HCT116 (cell line): ENCODE measurements around the gene FBXO15. TPM values are rescaled to one million over a fixed set of nuclear protein-coding genes. Genes with fewer than 3 reads are reported as not detected.

ENCODE experiments used
- ATAC-seq: fragments of 200-7000 bp; cut with Tn5 transposase; 2 replicates; pipeline ENCODE4 v1.9.1; 2020; ENCODE audit warnings: mild to moderate bottlenecking, moderate library complexity
- BruUV-seq: library from RNA; stranded (reverse); fragments of 400-500 nt; replicated peaks from 2 replicates; lab custom pipeline; 2021; lab: Mats Ljungman, UMichigan
- CTCF ChIA-PET: fragments of 300-600 bp; sonication (Branson Sonifier 250); formaldehyde crosslinking; loops from one replicate; lab custom pipeline; 2021; ENCODE audit warnings: antibody characterized with exemption; lab: Charles Lee
- POLR2A ChIA-PET: fragments of 300-600, 350-600 bp; sonication (Branson Sonifier 250); formaldehyde crosslinking; loops from one replicate; lab custom pipeline; 2021; ENCODE audit warnings: antibody characterized with exemption; lab: Charles Lee
- RAD21 ChIA-PET, 2 experiments: fragments of 300-600 bp; sonication (Branson Sonifier 250); formaldehyde crosslinking; loops; one replicate each; lab custom pipeline; 2023; ENCODE audit warnings: low total read pairs in 2 of 2; ENCODE audit not compliant: uncharacterized antibody in 2 of 2, unreplicated experiment in 2 of 2, low non-redundant PET in 1 of 2; lab: Charles Lee
- DNase-seq: peaks from one replicate; pipeline ENCODE4 v3.0.0-alpha.2; 2010; ENCODE audit warnings: low read depth, low spot score
- H2AFZ ChIP-seq: fragments of 200-600 bp; shearing (Covaris generic), sonication (generic); 2 replicates; pipeline ENCODE4 v1.6.1; 2017; ENCODE audit warnings: low read depth, mixed run types, mixed read lengths, antibody characterized with exemption, low read length; ENCODE audit not compliant: poor library complexity, severe bottlenecking
- H3K27ac ChIP-seq: 2 replicates; pipeline ENCODE4 v1.5.1; 2012; ENCODE audit warnings: low read depth, low read length
- H3K27me3 ChIP-seq: fragments of 200-600 bp; sonication (generic); 2 replicates; pipeline ENCODE4 v1.6.1; 2016; ENCODE audit warnings: mixed run types, low read length, mixed read lengths; ENCODE audit not compliant: insufficient read depth
- H3K36me3 ChIP-seq, 2 experiments: fragments of 200-500 bp in 1 of 2; fragments of 200-600 bp in 1 of 2; sonication (Bioruptor generic) in 1 of 2; sonication (generic) in 1 of 2; 2 replicates each; pipeline versions ENCODE4 v1.5.1 to v1.6.1; 2014 to 2016; ENCODE audit warnings: low read length in 2 of 2, inconsistent platforms in 1 of 2, mixed read lengths in 1 of 2, mixed run types in 1 of 2; ENCODE audit not compliant: insufficient read depth in 2 of 2, control insufficient read depth in 1 of 2
- H3K4me1 ChIP-seq, 2 experiments: fragments of 200-600 bp in 1 of 2; sonication (generic) in 1 of 2; 2 replicates each; pipeline versions ENCODE4 v1.5.1 to v1.6.1; 2012 to 2017; ENCODE audit warnings: low read length in 2 of 2, inconsistent platforms in 1 of 2, mild to moderate bottlenecking in 1 of 2, mixed read lengths in 1 of 2, mixed run types in 1 of 2, moderate library complexity in 1 of 2; ENCODE audit not compliant: insufficient read depth in 2 of 2, control insufficient read depth in 1 of 2
- H3K4me2 ChIP-seq: fragments of 200-600 bp; sonication (generic); 2 replicates; pipeline ENCODE4 v1.6.1; 2017; ENCODE audit warnings: mixed run types, low read length, mixed read lengths
- H3K4me3 ChIP-seq, 2 experiments: fragments of 200-600 bp in 1 of 2; sonication (generic) in 1 of 2; replicated peaks in 1 of 2; 2 replicates each; pipeline ENCODE4 v1.5.1; 2011 to 2016; ENCODE audit warnings: low read length in 2 of 2, control low read depth in 1 of 2, low read depth in 1 of 2, mild to moderate bottlenecking in 1 of 2, mixed read lengths in 1 of 2, mixed run types in 1 of 2
- H3K79me2 ChIP-seq: fragments of 200-600 bp; sonication (generic); 2 replicates; pipeline ENCODE4 v1.6.1; 2017; ENCODE audit warnings: mild to moderate bottlenecking, mixed run types, low read length, moderate library complexity, mixed read lengths; ENCODE audit not compliant: insufficient read depth
- H3K9ac ChIP-seq: fragments of 200-600 bp; sonication (generic); 2 replicates; pipeline ENCODE4 v1.6.1; 2016; ENCODE audit warnings: low read length, mixed read lengths
- H3K9me2 ChIP-seq: fragments of 200-600 bp; sonication (generic), shearing (Covaris generic); 2 replicates; pipeline ENCODE4 v1.6.1; 2017; ENCODE audit warnings: mixed run types, mild to moderate bottlenecking, moderate library complexity; ENCODE audit not compliant: insufficient read depth
- H3K9me3 ChIP-seq, 2 experiments: fragments of 200-500 bp in 1 of 2; fragments of 200-600 bp in 1 of 2; sonication (Bioruptor generic) in 1 of 2; sonication (generic) in 1 of 2; 2 replicates each; pipeline ENCODE4 v1.6.1; 2014 to 2017; ENCODE audit warnings: low read length in 2 of 2, mixed read lengths in 2 of 2, inconsistent platforms in 1 of 2, low read depth in 1 of 2, mild to moderate bottlenecking in 1 of 2, mixed run types in 1 of 2, moderate library complexity in 1 of 2; ENCODE audit not compliant: control insufficient read depth in 1 of 2, insufficient read depth in 1 of 2
- H4K20me1 ChIP-seq: fragments of 200-600 bp; sonication (generic), shearing (Covaris generic); 2 replicates; pipeline ENCODE4 v1.6.1; 2017; ENCODE audit warnings: mixed run types, mild to moderate bottlenecking, moderate library complexity; ENCODE audit not compliant: insufficient read depth
- CBX3 ChIP-seq: IDR thresholded peaks from 2 replicates; pipeline ENCODE4 v1.6.1; 2012; ENCODE audit warnings: low read depth
- CEBPB ChIP-seq: IDR thresholded peaks from 2 replicates; pipeline ENCODE4 v1.6.1; 2012; ENCODE audit warnings: low read depth
- EGR1 ChIP-seq: IDR thresholded peaks from 2 replicates; pipeline ENCODE4 v1.6.1; 2012; ENCODE audit warnings: low read depth
- ELF1 ChIP-seq: IDR thresholded peaks from 2 replicates; pipeline ENCODE4 v1.6.1; 2012; ENCODE audit warnings: low read depth, borderline replicate concordance
- EZH2 ChIP-seq: fragments of 200-600 bp; sonication (generic); IDR thresholded peaks from 2 replicates; pipeline ENCODE4 v1.6.1; 2017; ENCODE audit warnings: antibody characterized with exemption, mixed run types
- FOSL1 ChIP-seq: IDR thresholded peaks from 2 replicates; pipeline ENCODE4 v1.6.1; 2012; ENCODE audit warnings: low read depth
- JUND ChIP-seq: IDR thresholded peaks from 2 replicates; pipeline ENCODE4 v1.6.1; 2012
- RAD21 ChIP-seq: IDR thresholded peaks from 2 replicates; pipeline ENCODE4 v1.6.1; 2012; ENCODE audit warnings: low read depth, mild to moderate bottlenecking
- intact Hi-C: fragments of 100-400 bp; cut with micrococcal nuclease; formaldehyde crosslinking; loops from 2 replicates; pipeline ENCODE4 v1.10.0; 2022
- total RNA-seq: library from RNA; stranded (reverse); gene quantifications from one replicate; pipeline ENCODE4 v1.2.1, GENCODE V29; 2021; ENCODE audit not compliant: unreplicated experiment

FBXO15 gene
- total RNA-seq, 1 experiment from 2014 or later = 1.1 TPM

DNA sequence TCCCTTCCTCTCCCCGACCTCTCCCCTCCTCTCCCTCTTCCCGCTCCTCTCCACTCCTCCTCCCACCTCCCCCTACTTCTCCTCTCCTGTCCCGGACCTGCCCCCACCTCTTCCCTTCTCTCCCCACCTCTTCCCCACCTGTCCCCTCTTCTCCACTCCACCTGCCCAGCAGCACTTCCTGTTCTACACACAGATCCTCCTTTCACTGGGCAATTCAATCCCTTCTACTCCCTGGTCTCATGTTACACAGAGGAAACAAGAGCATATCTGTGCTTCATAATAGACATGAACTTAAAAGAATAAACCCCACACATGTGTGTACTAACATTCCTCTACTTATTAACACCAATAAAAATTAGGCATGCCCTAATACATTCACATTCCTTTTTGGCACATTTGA lies 35.5 kb upstream of the FBXO15 start (continued):
- TF ChIP-seq CEBPB = no peak
- TF ChIP-seq EZH2 = no peak

DNA sequence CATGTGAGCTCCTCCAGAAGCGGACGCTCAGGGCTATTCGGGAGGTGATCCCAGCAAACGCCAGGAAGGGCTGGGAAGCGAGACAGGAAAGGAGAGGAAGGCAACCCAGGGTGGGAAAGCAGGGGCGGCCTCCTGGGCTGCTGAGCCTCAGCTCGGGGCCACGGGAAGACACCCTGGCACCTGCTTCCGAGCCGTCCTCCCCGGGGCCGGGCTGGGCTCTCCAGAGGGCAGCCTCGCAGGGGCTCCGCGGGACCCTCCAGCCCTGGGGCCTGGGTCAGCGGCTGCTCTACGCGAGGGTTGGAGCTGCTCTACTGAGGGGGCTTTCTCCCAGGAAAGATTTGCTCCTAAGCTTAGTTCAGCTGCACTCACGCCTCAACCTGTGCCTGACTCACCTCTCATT lies 34.7 kb upstream of the FBXO15 start:
- Histone ChIP-seq H3K27me3 (peaks cover 40% of the 10 kb centered on the region), H3K9me3 (no peaks in the 10 kb centered on the region), H4K20me1 (no peaks in the 10 kb centered on the region), H3K36me3 (no peaks in the 10 kb centered on the region), H3K4me2 (no peak overlapping the region), H3K4me1 (no peaks in the 10 kb centered on the region), H3K9me2 (no peaks in the 10 kb centered on the region), H3K4me3 (no peak overlapping the region), H3K9ac (no peak overlapping the region), H3K27ac (no peak overlapping the region), H2AFZ (no peak overlapping the region), H3K79me2 (no peaks in the 10 kb centered on the region)
- no peak for ATAC-seq
- BruUV-seq = no TSS peak
- POLR2A ChIA-PET = no interaction called here
- no peak for TF ChIP-seq JUND
- TF ChIP-seq EGR1 = no peak
- no peak for TF ChIP-seq ELF1
- TF ChIP-seq CBX3 = no peak
- no peak for TF ChIP-seq FOSL1
- CTCF ChIA-PET = no interaction called here
- no peak for DNase-seq
- RAD21 ChIA-PET = no interaction called here
- intact Hi-C loops = no loop called here

DNA sequence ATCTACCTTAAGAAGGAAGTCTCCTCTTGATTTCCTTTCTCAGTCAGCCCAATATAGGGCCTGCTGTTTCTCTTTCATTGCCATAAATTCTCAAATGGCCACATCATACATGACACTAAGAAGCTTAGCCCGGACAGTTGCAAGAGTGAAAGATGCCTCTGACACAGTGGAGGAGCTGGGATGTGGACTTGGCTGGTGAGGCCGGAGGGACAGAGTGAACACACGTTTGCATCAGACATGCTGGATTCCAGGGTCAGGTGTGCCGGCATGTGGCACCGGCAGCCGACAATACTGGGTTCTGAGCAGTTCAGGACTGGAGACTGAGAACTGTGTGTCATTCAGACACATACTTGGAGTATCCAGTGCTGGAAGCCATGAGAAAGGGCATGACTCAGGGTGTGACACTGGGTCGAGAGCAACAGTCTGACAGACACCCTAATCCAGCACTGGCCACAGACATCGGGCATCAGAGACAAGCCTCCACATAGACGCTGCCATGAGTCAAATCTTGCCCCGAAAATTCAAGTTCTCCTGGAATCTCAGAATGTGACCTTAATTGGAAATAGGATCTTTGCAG lies 32.1 kb upstream of the FBXO15 start:
- peaks cover 37% of the 10 kb centered on the region for H3K27me3 ChIP-seq
- no peaks in the 10 kb centered on the region for H3K9me2 ChIP-seq
- no TSS peak for BruUV-seq
- no peaks in the 10 kb centered on the region for H4K20me1 ChIP-seq
- ChIA-PET RAD21 (no interaction called here), POLR2A (no interaction called here)
- no peaks in the 10 kb centered on the region for H3K9me3 ChIP-seq
- no peak overlapping the region for H2AFZ ChIP-seq
- no peak overlapping the region for H3K9ac ChIP-seq
- no peak overlapping the region for H3K4me2 ChIP-seq
- H3K36me3 ChIP-seq = no peaks in the 10 kb centered on the region
- no peak for DNase-seq
- intact Hi-C loops = no loop called here
- TF ChIP-seq RAD21 = no peak
- TF ChIP-seq, all 23 proteins: peak for 0
- Histone ChIP-seq H3K4me1 (no peaks in the 10 kb centered on the region), H3K4me3 (no peak overlapping the region), H3K27ac (no peak overlapping the region), H3K79me2 (no peaks in the 10 kb centered on the region)
- no peak for ATAC-seq
- CTCF ChIA-PET = no interaction called here
